Prostate gland (tissue), 2 donors: ENCODE data around the gene VSIG10.

Experiments
- POLR2AphosphoS5 ChIP-seq: sonication (generic); formaldehyde crosslinking; IDR thresholded peaks from one replicate; pipeline ENCODE4 v1.6.1; 2017; ENCODE audit warnings: antibody characterized with exemption
- TF ChIP-seq, protein P1 (sequence below), 4 experiments: fragments of 200-600 bp in 2 of 4; fragments of 450-650 bp in 2 of 4; sonication (generic) in 2 of 4; IDR thresholded peaks; 1 replicate in 3 of 4; 2 replicates in 1 of 4; pipeline ENCODE4 v1.5.1; 2016 to 2019; ENCODE audit warnings: antibody characterized with exemption in 4 of 4, mild to moderate bottlenecking in 2 of 4, moderate library complexity in 2 of 4

DNA sequence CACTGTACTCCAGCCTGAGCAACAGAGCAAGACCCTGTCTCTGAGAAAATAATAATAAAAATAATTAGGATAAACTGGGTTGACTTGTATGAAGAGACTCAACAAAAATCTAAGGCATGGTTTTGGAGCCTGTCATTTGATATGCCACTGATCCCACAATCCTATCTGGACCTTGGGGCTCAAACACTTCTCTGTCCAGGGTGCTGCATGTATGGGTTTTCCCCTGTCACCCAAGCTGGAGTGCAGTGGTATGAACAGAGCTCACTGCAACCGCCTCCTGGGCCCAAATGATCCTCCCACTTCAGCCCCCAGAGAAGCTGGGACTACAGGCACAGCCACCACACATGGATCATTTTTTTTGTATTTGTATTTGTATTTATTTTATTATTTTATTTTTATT, 5.3 kb upstream of the VSIG10 start:
- TF ChIP-seq POLR2AphosphoS5 = no peak
- TF ChIP-seq, protein P1, sequence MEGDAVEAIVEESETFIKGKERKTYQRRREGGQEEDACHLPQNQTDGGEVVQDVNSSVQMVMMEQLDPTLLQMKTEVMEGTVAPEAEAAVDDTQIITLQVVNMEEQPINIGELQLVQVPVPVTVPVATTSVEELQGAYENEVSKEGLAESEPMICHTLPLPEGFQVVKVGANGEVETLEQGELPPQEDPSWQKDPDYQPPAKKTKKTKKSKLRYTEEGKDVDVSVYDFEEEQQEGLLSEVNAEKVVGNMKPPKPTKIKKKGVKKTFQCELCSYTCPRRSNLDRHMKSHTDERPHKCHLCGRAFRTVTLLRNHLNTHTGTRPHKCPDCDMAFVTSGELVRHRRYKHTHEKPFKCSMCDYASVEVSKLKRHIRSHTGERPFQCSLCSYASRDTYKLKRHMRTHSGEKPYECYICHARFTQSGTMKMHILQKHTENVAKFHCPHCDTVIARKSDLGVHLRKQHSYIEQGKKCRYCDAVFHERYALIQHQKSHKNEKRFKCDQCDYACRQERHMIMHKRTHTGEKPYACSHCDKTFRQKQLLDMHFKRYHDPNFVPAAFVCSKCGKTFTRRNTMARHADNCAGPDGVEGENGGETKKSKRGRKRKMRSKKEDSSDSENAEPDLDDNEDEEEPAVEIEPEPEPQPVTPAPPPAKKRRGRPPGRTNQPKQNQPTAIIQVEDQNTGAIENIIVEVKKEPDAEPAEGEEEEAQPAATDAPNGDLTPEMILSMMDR (IDR thresholded peaks at IDR 0.05) = no peak
